ENCODE data around the gene SPINDOC. TPM values are rescaled to one million over a fixed set of nuclear protein-coding genes. Genes with fewer than 3 reads are reported as not detected.

The SPINDOC gene
- polyA plus RNA-seq, 1 donor (not counting 4 experiments of a cell fraction or from before 2014, with no cell fraction given), result 8.1 TPM

- FAIRE-seq, result no peak
- H3K9me1 ChIP-seq (ENCODE audit: control insufficient read depth, extremely low read depth, insufficient read depth, low read length), result no peaks in the 10 kb centered on the region
- peaks cover 9% of the 10 kb centered on the region for H4K20me1 ChIP-seq (ENCODE audit: control insufficient read depth, extremely low read depth, insufficient read depth, low read length)
- H2AFZ ChIP-seq (ENCODE audit: control insufficient read depth, low read length), result no peak overlapping the region
- H3K79me2 ChIP-seq (ENCODE audit: control insufficient read depth, insufficient read depth, low read length), result peaks cover 3% of the 10 kb centered on the region
- no peaks in the 10 kb centered on the region for H3K9me3 ChIP-seq (ENCODE audit: control insufficient read depth, low read depth, low read length)
- DNase-seq (ENCODE audit: low read depth, low spot score), result no peak
- H3K4me2 ChIP-seq (ENCODE audit: control insufficient read depth, extremely low read depth, insufficient read depth, low read depth, low read length), result no peak overlapping the region
- H3K4me3 ChIP-seq (ENCODE audit: control insufficient read depth in 2 of 3, extremely low read depth in 1 of 3, insufficient read depth in 2 of 3, low read depth in 1 of 3, low read length in 3 of 3), result no peak overlapping the region
- H3K27me3 ChIP-seq (ENCODE audit: control insufficient read depth, extremely low read depth, insufficient read depth, low read length), result no peaks in the 10 kb centered on the region
- no peak for TF ChIP-seq EZH2 (IDR thresholded peaks at IDR 0.05; ENCODE audit: low read length)
- TF ChIP-seq, protein P1, sequence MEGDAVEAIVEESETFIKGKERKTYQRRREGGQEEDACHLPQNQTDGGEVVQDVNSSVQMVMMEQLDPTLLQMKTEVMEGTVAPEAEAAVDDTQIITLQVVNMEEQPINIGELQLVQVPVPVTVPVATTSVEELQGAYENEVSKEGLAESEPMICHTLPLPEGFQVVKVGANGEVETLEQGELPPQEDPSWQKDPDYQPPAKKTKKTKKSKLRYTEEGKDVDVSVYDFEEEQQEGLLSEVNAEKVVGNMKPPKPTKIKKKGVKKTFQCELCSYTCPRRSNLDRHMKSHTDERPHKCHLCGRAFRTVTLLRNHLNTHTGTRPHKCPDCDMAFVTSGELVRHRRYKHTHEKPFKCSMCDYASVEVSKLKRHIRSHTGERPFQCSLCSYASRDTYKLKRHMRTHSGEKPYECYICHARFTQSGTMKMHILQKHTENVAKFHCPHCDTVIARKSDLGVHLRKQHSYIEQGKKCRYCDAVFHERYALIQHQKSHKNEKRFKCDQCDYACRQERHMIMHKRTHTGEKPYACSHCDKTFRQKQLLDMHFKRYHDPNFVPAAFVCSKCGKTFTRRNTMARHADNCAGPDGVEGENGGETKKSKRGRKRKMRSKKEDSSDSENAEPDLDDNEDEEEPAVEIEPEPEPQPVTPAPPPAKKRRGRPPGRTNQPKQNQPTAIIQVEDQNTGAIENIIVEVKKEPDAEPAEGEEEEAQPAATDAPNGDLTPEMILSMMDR (optimal IDR thresholded peaks at IDR 0.05 in 1 of 3, IDR thresholded peaks at IDR 0.05 in 1 of 3, conservative IDR thresholded peaks at IDR 0.05 in 1 of 3; ENCODE audit: extremely low read depth in 1 of 3, insufficient read depth in 2 of 3, low read length in 3 of 3), result no peak
- no peak overlapping the region for H3K9ac ChIP-seq (ENCODE audit: control insufficient read depth, extremely low read depth, insufficient read depth, low read length)
- H3K36me3 ChIP-seq (ENCODE audit: control insufficient read depth in 2 of 2, extremely low read depth in 1 of 2, insufficient read depth in 2 of 2, low read length in 2 of 2), result peaks cover 2 to 4% of the 10 kb centered on the region in 2 experiments
- dilution Hi-C loops (cut with MboI; ENCODE audit: extremely low pct_ligation_motif_present, low sequenced_read_pairs), result no loop called here
- H3K4me1 ChIP-seq (ENCODE audit: control insufficient read depth, extremely low read depth, insufficient read depth, low read length), result peaks cover 8% of the 10 kb centered on the region
- no peak overlapping the region for H3K27ac ChIP-seq (ENCODE audit: control insufficient read depth, insufficient read depth, low read length)
Observed at GRCh38 chr11:63764340-63764678, 48.9 kb upstream of the SPINDOC start.

DNA sequence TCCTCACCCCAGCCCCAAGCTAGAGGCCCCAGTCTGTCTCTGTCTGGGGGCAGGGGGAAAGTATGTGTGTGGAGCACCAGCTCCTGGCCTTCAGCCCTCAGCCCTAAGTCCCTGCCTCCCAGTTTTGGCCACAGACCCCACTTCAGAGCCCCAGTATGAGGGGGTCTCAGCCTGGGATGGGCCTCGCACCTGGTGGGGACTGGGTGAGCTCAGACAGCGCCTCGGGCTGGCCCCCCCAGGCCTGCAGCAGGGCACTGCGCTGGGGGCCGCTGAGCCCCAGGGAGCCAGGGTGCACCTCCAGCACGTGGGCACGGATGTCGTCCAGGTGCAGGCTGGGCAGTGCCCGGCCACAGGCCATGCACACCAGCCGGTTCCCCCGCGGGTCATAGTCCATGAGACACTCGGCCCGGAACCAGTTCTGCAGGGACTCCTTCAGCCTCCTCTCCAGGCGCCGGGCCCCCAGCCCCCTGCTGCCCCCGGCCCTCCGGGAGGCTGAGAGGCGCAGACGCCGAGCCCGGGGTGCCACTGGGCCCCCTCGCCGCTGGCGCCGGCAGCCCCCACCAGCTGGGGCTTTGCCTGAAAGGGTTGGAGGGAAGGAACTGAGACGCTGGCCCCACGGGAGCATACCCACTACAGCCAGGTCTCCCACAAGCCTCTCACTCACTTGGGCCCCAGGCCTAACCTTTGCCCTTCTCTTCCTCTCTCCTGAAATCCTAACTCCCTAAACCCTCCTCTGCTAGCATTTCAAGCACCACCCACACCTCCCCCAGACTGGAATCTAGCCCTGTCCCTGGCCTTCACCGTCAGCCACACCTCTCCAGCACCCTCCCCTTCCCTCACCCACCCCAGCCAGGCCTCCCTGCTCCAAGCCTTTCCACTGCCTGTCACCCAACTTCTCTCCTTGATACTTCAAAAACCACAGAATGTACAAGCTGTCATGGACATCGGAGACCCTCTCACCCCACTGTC, 48.3 kb upstream of the SPINDOC start:
- DNase-seq (ENCODE audit: low read depth, low spot score) (no peak), FAIRE-seq (no peak)
- Histone ChIP-seq H3K9me3 (ENCODE audit: control insufficient read depth, low read depth, low read length) (no peaks in the 10 kb centered on the region), H3K9ac (ENCODE audit: control insufficient read depth, extremely low read depth, insufficient read depth, low read length) (no peak overlapping the region), H3K4me1 (ENCODE audit: control insufficient read depth, extremely low read depth, insufficient read depth, low read length) (peaks cover 8% of the 10 kb centered on the region), H3K27me3 (ENCODE audit: control insufficient read depth, extremely low read depth, insufficient read depth, low read length) (no peaks in the 10 kb centered on the region), H3K9me1 (ENCODE audit: control insufficient read depth, extremely low read depth, insufficient read depth, low read length) (no peaks in the 10 kb centered on the region), H3K27ac (ENCODE audit: control insufficient read depth, insufficient read depth, low read length) (no peak overlapping the region), H3K36me3 (ENCODE audit: control insufficient read depth in 2 of 2, extremely low read depth in 1 of 2, insufficient read depth in 2 of 2, low read length in 2 of 2) (peaks cover 2 to 4% of the 10 kb centered on the region in 2 experiments), H4K20me1 (ENCODE audit: control insufficient read depth, extremely low read depth, insufficient read depth, low read length) (peaks cover 9% of the 10 kb centered on the region), H2AFZ (ENCODE audit: control insufficient read depth, low read length) (no peak overlapping the region), H3K4me3 (ENCODE audit: control insufficient read depth in 2 of 3, extremely low read depth in 1 of 3, insufficient read depth in 2 of 3, low read depth in 1 of 3, low read length in 3 of 3) (no peak overlapping the region), H3K4me2 (ENCODE audit: control insufficient read depth, extremely low read depth, insufficient read depth, low read depth, low read length) (no peak overlapping the region), H3K79me2 (ENCODE audit: control insufficient read depth, insufficient read depth, low read length) (peaks cover 3% of the 10 kb centered on the region)
- dilution Hi-C loops (cut with MboI; ENCODE audit: extremely low pct_ligation_motif_present, low sequenced_read_pairs), result no loop called here
- TF ChIP-seq, protein P1 (optimal IDR thresholded peaks at IDR 0.05 in 1 of 3, IDR thresholded peaks at IDR 0.05 in 1 of 3, conservative IDR thresholded peaks at IDR 0.05 in 1 of 3; ENCODE audit: extremely low read depth in 1 of 3, insufficient read depth in 2 of 3, low read length in 3 of 3), result no peak
- no peak for TF ChIP-seq EZH2 (IDR thresholded peaks at IDR 0.05; ENCODE audit: low read length)

Data from keratinocyte (primary cell).